Measurements from ENCODE around the gene ARHGAP42. TPM values are rescaled to one million over a fixed set of nuclear protein-coding genes. Genes with fewer than 3 reads are reported as not detected.

ARHGAP42 gene, protein sequence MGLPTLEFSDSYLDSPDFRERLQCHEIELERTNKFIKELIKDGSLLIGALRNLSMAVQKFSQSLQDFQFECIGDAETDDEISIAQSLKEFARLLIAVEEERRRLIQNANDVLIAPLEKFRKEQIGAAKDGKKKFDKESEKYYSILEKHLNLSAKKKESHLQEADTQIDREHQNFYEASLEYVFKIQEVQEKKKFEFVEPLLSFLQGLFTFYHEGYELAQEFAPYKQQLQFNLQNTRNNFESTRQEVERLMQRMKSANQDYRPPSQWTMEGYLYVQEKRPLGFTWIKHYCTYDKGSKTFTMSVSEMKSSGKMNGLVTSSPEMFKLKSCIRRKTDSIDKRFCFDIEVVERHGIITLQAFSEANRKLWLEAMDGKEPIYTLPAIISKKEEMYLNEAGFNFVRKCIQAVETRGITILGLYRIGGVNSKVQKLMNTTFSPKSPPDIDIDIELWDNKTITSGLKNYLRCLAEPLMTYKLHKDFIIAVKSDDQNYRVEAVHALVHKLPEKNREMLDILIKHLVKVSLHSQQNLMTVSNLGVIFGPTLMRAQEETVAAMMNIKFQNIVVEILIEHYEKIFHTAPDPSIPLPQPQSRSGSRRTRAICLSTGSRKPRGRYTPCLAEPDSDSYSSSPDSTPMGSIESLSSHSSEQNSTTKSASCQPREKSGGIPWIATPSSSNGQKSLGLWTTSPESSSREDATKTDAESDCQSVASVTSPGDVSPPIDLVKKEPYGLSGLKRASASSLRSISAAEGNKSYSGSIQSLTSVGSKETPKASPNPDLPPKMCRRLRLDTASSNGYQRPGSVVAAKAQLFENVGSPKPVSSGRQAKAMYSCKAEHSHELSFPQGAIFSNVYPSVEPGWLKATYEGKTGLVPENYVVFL
- total RNA-seq, result 10 to 100 TPM; 14.6 to 26.7 (median 26.2) TPM

DNA sequence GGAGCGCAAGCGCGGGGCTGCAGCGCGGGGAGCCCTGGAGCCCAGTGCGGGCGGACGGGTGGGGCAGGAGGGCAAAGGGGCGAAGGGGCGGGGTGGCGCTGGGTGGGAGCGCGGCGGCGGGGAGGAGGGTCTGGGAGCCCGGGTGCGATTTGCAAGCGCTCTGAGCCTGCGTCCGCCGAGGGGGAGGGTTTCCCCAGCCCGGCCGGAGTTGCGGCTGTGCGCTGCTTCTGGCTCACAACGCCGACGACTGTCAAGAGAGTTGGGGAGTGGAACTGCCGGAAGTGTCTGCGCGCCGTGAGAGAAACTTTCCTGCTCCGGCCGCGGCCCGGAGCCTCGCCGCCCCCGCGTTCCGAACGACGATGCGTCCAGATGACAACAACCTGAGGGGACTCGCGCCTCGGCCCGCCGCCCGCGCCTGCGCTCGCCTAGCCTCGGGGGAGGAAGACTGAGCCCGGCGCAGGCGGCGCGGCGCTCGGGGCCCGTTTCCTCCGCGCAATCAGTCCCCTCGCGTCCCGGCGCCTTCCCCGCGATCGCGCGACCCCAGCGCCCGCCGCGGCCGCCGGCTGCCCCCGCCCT lies at the start of gene ARHGAP42:
Gene ARHGAP42 (plus strand): TSS at position 235 of the 576 bp plus-strand sequence. CDS start 391 bp downstream, outside the sequence.
- peak within 1 kb of the TSS; percentile 68 to 86 (median 72) for H3K4me3 ChIP-seq
- H3K4me1 ChIP-seq, result peaks cover 0 to 3% of the 10 kb centered on the region in 2 donors
- H3K27ac ChIP-seq, result peak within 1 kb of the TSS; percentile 83 to 86
- intact Hi-C loops (cut with DNase I; ENCODE audit: low total_unique reads), result no loop called here
- TF ChIP-seq POLR2AphosphoS5 (IDR thresholded peaks at IDR 0.05), result peak in 1 of 3 donors; percentile 39
- TF ChIP-seq, protein P1, sequence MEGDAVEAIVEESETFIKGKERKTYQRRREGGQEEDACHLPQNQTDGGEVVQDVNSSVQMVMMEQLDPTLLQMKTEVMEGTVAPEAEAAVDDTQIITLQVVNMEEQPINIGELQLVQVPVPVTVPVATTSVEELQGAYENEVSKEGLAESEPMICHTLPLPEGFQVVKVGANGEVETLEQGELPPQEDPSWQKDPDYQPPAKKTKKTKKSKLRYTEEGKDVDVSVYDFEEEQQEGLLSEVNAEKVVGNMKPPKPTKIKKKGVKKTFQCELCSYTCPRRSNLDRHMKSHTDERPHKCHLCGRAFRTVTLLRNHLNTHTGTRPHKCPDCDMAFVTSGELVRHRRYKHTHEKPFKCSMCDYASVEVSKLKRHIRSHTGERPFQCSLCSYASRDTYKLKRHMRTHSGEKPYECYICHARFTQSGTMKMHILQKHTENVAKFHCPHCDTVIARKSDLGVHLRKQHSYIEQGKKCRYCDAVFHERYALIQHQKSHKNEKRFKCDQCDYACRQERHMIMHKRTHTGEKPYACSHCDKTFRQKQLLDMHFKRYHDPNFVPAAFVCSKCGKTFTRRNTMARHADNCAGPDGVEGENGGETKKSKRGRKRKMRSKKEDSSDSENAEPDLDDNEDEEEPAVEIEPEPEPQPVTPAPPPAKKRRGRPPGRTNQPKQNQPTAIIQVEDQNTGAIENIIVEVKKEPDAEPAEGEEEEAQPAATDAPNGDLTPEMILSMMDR (IDR thresholded peaks at IDR 0.05), result no peak
- no peaks in the 10 kb centered on the region for H3K27me3 ChIP-seq
- H3K36me3 ChIP-seq, result no peaks in the 10 kb centered on the region
- no peaks in the 10 kb centered on the region for H3K9me3 ChIP-seq
- DNase-seq (ENCODE audit: low spot score in 2 of 2), result peak in 1 of 2 donors; percentile 68

DNA sequence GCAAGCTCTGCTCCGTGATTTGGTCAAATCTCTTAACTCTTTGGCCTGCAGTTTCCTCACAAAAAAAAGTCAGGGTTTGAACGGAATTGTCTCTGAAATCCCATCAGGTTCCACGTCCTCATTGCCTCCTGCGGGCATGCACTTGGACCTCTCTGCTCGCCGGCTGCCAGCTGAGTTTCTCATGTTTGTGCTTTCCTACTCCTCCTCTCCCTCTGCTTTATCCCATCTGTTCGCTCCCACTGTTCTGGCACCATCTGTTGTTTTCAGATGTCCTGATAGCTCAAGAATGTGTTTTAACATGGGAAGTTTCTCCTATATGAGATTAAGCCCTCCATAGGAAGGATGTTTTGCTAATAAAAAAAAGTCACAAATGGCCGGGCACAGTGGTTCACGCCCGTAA lies 49.4 kb upstream of the ARHGAP42 start:
- Histone ChIP-seq H3K36me3 (no peaks in the 10 kb centered on the region), H3K27me3 (no peaks in the 10 kb centered on the region), H3K4me3 (no peak overlapping the region), H3K4me1 (no peaks in the 10 kb centered on the region), H3K9me3 (no peaks in the 10 kb centered on the region), H3K27ac (no peak overlapping the region)
- no peak for DNase-seq (ENCODE audit: low spot score in 2 of 2)
- intact Hi-C loops (cut with DNase I; ENCODE audit: low total_unique reads), result loop anchor here (2.0 kb wide), 1 partner anchor 59 kb away; no protein-coding TSS in a partner anchor
- TF ChIP-seq, protein P1 (IDR thresholded peaks at IDR 0.05), result no peak
- TF ChIP-seq POLR2AphosphoS5 (IDR thresholded peaks at IDR 0.05) (no peak), POLR2A (IDR thresholded peaks at IDR 0.05) (no peak)

DNA sequence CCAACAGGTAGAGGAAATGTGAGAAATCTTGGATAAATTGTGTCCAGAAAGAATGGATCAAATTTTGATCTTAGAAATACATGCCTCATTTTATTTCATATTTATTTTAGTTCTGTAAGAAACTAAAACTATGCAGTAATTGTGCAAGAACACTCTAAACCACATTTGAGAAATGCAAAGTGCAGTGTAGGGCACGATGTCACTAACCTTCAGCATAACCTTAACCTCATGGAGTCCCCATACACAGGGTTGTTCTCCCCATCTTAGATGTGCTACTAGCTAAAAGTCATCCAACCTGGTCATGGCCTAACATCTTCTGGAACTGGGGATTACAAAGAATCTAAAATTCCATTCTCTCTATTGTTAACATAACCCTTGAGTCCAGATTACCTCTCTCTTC lies 48.4 kb upstream of the ARHGAP42 start:
- intact Hi-C loops (cut with DNase I; ENCODE audit: low total_unique reads), result loop anchor here (2.0 kb wide), 1 partner anchor 58 kb away; no protein-coding TSS in a partner anchor
- Histone ChIP-seq H3K27me3 (no peaks in the 10 kb centered on the region), H3K9me3 (no peaks in the 10 kb centered on the region), H3K36me3 (no peaks in the 10 kb centered on the region), H3K4me1 (no peaks in the 10 kb centered on the region), H3K4me3 (no peak overlapping the region), H3K27ac (peak overlapping the region in 1 of 2 donors; percentile 28)
- DNase-seq (ENCODE audit: low spot score in 2 of 2), result no peak
- TF ChIP-seq POLR2A (IDR thresholded peaks at IDR 0.05) (no peak), POLR2AphosphoS5 (IDR thresholded peaks at IDR 0.05) (no peak)
- TF ChIP-seq, protein P1 (IDR thresholded peaks at IDR 0.05), result no peak

DNA sequence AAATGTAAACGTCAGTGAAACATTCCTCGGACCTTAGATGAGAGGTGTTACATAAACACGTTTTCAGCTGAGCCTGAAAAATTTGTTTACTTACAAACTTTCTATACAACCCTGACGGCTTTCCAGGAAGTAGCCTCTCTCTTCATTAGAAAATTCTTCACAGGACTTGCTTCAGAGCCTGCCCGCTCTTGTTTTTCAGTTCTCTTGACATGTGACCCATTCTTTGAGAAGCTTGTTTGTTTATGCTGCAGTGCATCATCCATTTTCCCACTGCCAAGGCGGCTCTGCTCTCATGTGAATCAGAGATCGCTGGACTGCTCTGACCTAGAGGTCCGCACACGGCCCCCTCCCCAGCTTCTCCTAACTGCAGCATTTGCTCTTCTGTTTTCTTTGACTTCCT lies 47.9 kb upstream of the ARHGAP42 start:
- Histone ChIP-seq H3K27ac (peak overlapping the region in 1 of 2 donors; percentile 28), H3K27me3 (no peaks in the 10 kb centered on the region), H3K4me1 (no peaks in the 10 kb centered on the region), H3K36me3 (no peaks in the 10 kb centered on the region), H3K9me3 (no peaks in the 10 kb centered on the region), H3K4me3 (no peak overlapping the region)
- intact Hi-C loops (cut with DNase I; ENCODE audit: low total_unique reads), result loop anchor here (2.0 kb wide), 1 partner anchor 58 kb away; no protein-coding TSS in a partner anchor
- DNase-seq (ENCODE audit: low spot score in 2 of 2), result no peak
- TF ChIP-seq, protein P1 (IDR thresholded peaks at IDR 0.05), result no peak
- no peak for TF ChIP-seq POLR2AphosphoS5 (IDR thresholded peaks at IDR 0.05)
- TF ChIP-seq POLR2A (IDR thresholded peaks at IDR 0.05), result no peak
